GM23338 (cell line): ENCODE measurements around the gene SEMA4D. TPM values are rescaled to one million over a fixed set of nuclear protein-coding genes. Genes with fewer than 3 reads are reported as not detected.

ENCODE experiments used
- ATAC-seq: fragments of 200-7000 bp; cut with Tn5 transposase; 3 replicates; pipeline ENCODE4 v1.9.1; 2020
- DNase-seq: peaks from one replicate; pipeline ENCODE4 v3.0.0-alpha.2; 2015; ENCODE audit warnings: low spot score
- H2AFZ ChIP-seq: fragments of 200-600 bp; sonication (generic); 2 replicates; pipeline ENCODE4 v1.8.0; 2016; ENCODE audit warnings: antibody characterized with exemption, mild to moderate bottlenecking, moderate library complexity
- H3F3A ChIP-seq: fragments of 200-600 bp; sonication (generic); replicated peaks from 2 replicates; pipeline ENCODE4 v1.8.0; 2017; ENCODE audit warnings: antibody characterized with exemption, mixed run types, low read depth
- H3K27ac ChIP-seq: fragments of 200-600 bp; sonication (generic); 2 replicates; pipeline ENCODE4 v1.6.1; 2016; ENCODE audit warnings: low read depth
- H3K27me3 ChIP-seq: fragments of 200-600 bp; sonication (generic); 2 replicates; pipeline ENCODE4 v1.8.0; 2016; ENCODE audit warnings: mild to moderate bottlenecking, mixed run types, moderate library complexity; ENCODE audit not compliant: insufficient read depth
- H3K36me3 ChIP-seq: fragments of 200-600 bp; sonication (generic); 2 replicates; pipeline ENCODE4 v1.8.0; 2016; ENCODE audit warnings: mild to moderate bottlenecking; ENCODE audit not compliant: insufficient read depth
- H3K4me1 ChIP-seq: fragments of 200-600 bp; sonication (generic); 2 replicates; pipeline ENCODE4 v1.8.0; 2016; ENCODE audit warnings: mild to moderate bottlenecking, moderate library complexity; ENCODE audit not compliant: insufficient read depth
- H3K4me2 ChIP-seq: fragments of 200-600 bp; sonication (generic); 2 replicates; pipeline ENCODE4 v1.7.1; 2017; ENCODE audit warnings: mixed run types
- H3K4me3 ChIP-seq: fragments of 200-600 bp; sonication (generic); 2 replicates; pipeline ENCODE4 v1.6.1; 2016; ENCODE audit warnings: mixed run types
- H3K79me2 ChIP-seq: fragments of 200-600 bp; sonication (generic); replicated peaks from 2 replicates; pipeline ENCODE4 v1.8.0; 2017; ENCODE audit warnings: mild to moderate bottlenecking; ENCODE audit not compliant: insufficient read depth
- H3K9me2 ChIP-seq: fragments of 200-600 bp; sonication (generic); 2 replicates; pipeline ENCODE4 v1.8.0; 2017; ENCODE audit not compliant: insufficient read depth
- H4K20me1 ChIP-seq: fragments of 200-600 bp; sonication (generic); replicated peaks from 2 replicates; pipeline ENCODE4 v1.8.0; 2017; ENCODE audit warnings: mild to moderate bottlenecking; ENCODE audit not compliant: insufficient read depth
- H3K27ac Mint-ChIP-seq: 2 replicates; pipeline ENCODE4 v1.8.0; 2020; ENCODE audit warnings: inconsistent platforms, mild to moderate bottlenecking, moderate library complexity, mixed read lengths
- H3K27me3 Mint-ChIP-seq: 3 replicates; pipeline ENCODE4 v1.8.0; 2022; ENCODE audit warnings: low read depth, mild to moderate bottlenecking, moderate library complexity, mixed read lengths, inconsistent platforms; ENCODE audit not compliant: insufficient read depth, poor library complexity
- H3K36me3 Mint-ChIP-seq: 3 replicates; pipeline ENCODE4 v1.8.0; 2021; ENCODE audit warnings: low read depth, mild to moderate bottlenecking, inconsistent platforms, moderate library complexity, mixed read lengths
- H3K4me1 Mint-ChIP-seq: 3 replicates; pipeline ENCODE4 v1.8.0; 2020; ENCODE audit warnings: mild to moderate bottlenecking, inconsistent platforms, mixed read lengths
- H3K4me3 Mint-ChIP-seq: 3 replicates; pipeline ENCODE4 v1.8.0; 2021; ENCODE audit warnings: moderate library complexity, mild to moderate bottlenecking, inconsistent platforms, mixed read lengths
- H3K9me3 Mint-ChIP-seq: 3 replicates; pipeline ENCODE4 v1.8.0; 2020; ENCODE audit warnings: moderate library complexity, mild to moderate bottlenecking, inconsistent platforms, mixed read lengths
- CREB1 ChIP-seq: fragments of 250-450 bp; sonication (Bioruptor Pico); IDR thresholded peaks from 2 replicates; pipeline ENCODE4 v1.5.0; 2020; ENCODE audit warnings: low read depth, mild to moderate bottlenecking, moderate library complexity
- ETS1 ChIP-seq: IDR thresholded peaks from 2 replicates; pipeline ENCODE4 v1.6.1; 2016; ENCODE audit warnings: antibody characterized with exemption
- EZH2 ChIP-seq: fragments of 200-600 bp; sonication (generic); IDR thresholded peaks from one replicate; pipeline ENCODE4 v1.8.0; 2017; ENCODE audit warnings: antibody characterized with exemption, mild to moderate bottlenecking, low read depth; ENCODE audit not compliant: unreplicated experiment
- EZH2phosphoT487 ChIP-seq: fragments of 200-600 bp; sonication (generic); IDR thresholded peaks from one replicate; pipeline ENCODE4 v1.8.1; 2018; ENCODE audit warnings: antibody characterized with exemption; ENCODE audit not compliant: unreplicated experiment
- NANOG ChIP-seq: IDR thresholded peaks from 2 replicates; pipeline ENCODE4 v1.6.1; 2016; ENCODE audit warnings: antibody characterized with exemption, borderline replicate concordance
- POLR2AphosphoS5 ChIP-seq: IDR thresholded peaks from 2 replicates; pipeline ENCODE4 v1.6.1; 2016; ENCODE audit warnings: antibody characterized with exemption, low read depth
- REST ChIP-seq: IDR thresholded peaks from one replicate; pipeline ENCODE4 v1.6.1; 2018; ENCODE audit warnings: antibody characterized with exemption; ENCODE audit not compliant: unreplicated experiment
- ZNF114 ChIP-seq: fragments of 250-450 bp; sonication (Bioruptor Pico); IDR thresholded peaks from 2 replicates; pipeline ENCODE4 v1.5.0; 2020; ENCODE audit warnings: mild to moderate bottlenecking, moderate library complexity
- polyA plus RNA-seq: library from polyadenylated mRNA; unstranded; fragments of >200 nt; fragmentation: Nextera tagmentation; extraction: Ambion mirVana; gene quantifications from 2 replicates; pipeline ENCODE4 v1.2.1, GENCODE V29; 2016
- total RNA-seq: library from RNA; depleted of rRNA; stranded (reverse); fragments of >200 nt; shearing (Covaris generic); gene quantifications from 2 replicates; pipeline ENCODE4 v1.2.3, GENCODE V29; 2014
- TF ChIP-seq, protein P1 (sequence below), 2 experiments: fragments of 200-600 bp in 1 of 2; sonication (generic) in 1 of 2; conservative IDR thresholded peaks; 2 replicates each; pipeline versions ENCODE4 v1.5.1 to v1.6.1; 2016 to 2017; ENCODE audit warnings: antibody characterized with exemption in 2 of 2, low read depth in 2 of 2, mild to moderate bottlenecking in 2 of 2, moderate library complexity in 1 of 2

Gene SEMA4D
- total and polyA plus RNA-seq, 2 experiments from 2014 or later, result 19.3 to 63.0 TPM

DNA sequence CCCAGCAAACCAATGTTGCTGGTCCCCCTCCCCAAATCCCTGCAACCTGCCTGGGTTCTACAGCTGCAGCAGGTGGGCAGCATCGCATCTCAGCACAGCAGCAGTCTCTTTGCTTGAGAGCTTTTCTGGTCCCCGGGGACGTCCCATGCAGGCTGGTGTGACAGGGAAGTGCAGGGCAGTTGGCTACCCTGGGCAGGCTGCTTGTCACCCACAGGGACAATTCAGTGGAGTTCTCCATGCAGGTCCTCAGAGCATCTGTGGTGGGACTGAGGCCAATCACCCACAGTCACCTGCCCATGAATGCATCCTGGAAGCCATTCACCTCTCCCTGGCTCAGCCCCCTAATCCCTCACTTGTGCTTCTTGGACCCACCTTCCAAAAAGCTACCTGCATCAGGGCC, 43.9 kb upstream of the SEMA4D start (continued):
- no peak for TF ChIP-seq ZNF114 (CRISPR knock-in tag)
- no peak for TF ChIP-seq EZH2phosphoT487
- TF ChIP-seq ETS1, result no peak
- TF ChIP-seq, protein P1, sequence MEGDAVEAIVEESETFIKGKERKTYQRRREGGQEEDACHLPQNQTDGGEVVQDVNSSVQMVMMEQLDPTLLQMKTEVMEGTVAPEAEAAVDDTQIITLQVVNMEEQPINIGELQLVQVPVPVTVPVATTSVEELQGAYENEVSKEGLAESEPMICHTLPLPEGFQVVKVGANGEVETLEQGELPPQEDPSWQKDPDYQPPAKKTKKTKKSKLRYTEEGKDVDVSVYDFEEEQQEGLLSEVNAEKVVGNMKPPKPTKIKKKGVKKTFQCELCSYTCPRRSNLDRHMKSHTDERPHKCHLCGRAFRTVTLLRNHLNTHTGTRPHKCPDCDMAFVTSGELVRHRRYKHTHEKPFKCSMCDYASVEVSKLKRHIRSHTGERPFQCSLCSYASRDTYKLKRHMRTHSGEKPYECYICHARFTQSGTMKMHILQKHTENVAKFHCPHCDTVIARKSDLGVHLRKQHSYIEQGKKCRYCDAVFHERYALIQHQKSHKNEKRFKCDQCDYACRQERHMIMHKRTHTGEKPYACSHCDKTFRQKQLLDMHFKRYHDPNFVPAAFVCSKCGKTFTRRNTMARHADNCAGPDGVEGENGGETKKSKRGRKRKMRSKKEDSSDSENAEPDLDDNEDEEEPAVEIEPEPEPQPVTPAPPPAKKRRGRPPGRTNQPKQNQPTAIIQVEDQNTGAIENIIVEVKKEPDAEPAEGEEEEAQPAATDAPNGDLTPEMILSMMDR (conservative IDR thresholded peaks at IDR 0.05; ENCODE audit: low read depth in 2 of 2), result no peak

DNA sequence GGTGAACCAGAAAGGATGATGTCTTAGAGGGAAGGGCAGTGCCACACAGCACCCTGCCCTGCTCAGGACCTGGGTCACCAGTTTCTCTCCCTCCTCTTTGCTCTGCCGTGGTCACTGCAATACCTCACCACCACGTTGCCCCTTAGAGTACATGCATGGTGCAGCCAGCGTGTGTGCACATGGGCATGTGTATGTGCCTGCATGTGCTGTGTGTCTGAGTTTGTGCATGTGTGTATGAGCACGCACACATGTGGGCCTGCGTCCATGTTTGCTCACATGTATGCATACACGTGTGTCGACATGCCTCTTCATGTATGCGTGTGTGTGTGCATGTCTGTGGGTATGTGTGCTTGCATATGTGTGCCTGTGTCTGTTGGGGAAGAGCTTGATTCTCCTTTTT, 41.5 kb upstream of the SEMA4D start:
- Mint-ChIP-seq H3K4me1 (peaks cover 10% of the 10 kb centered on the region), H3K4me3 (no peak overlapping the region), H3K27me3 (peaks cover 13% of the 10 kb centered on the region), H3K27ac (peak overlapping the region; percentile 79; the same call in 1 of the 2 replicates), H3K9me3 (no peaks in the 10 kb centered on the region), H3K36me3 (no peaks in the 10 kb centered on the region)
- no peaks in the 10 kb centered on the region for H3K4me1 ChIP-seq
- H3K27me3 ChIP-seq, result no peaks in the 10 kb centered on the region
- DNase-seq (no peak), ATAC-seq (no peak)
- no peak overlapping the region for H3K4me2 ChIP-seq
- H3K36me3 ChIP-seq, result no peaks in the 10 kb centered on the region
- H3K9me2 ChIP-seq, result no peaks in the 10 kb centered on the region
- no peak overlapping the region for H2AFZ ChIP-seq
- H3F3A ChIP-seq, result no peaks in the 10 kb centered on the region
- no peaks in the 10 kb centered on the region for H4K20me1 ChIP-seq
- no peak overlapping the region for H3K27ac ChIP-seq
- H3K4me3 ChIP-seq, result no peak overlapping the region
- no peaks in the 10 kb centered on the region for H3K79me2 ChIP-seq
- TF ChIP-seq ZNF114 (CRISPR knock-in tag) (no peak), ETS1 (no peak), EZH2 (no peak), NANOG (no peak), REST (no peak), CREB1 (CRISPR knock-in tag) (no peak), POLR2AphosphoS5 (no peak), EZH2phosphoT487 (no peak)
- TF ChIP-seq, protein P1 (conservative IDR thresholded peaks at IDR 0.05; ENCODE audit: low read depth in 2 of 2), result no peak
